H9 (cell line): ENCODE measurements around the gene CNN3. TPM values are rescaled to one million over a fixed set of nuclear protein-coding genes. Genes with fewer than 3 reads are reported as not detected.

ENCODE experiments used
- DNase-seq: peaks from one replicate; pipeline ENCODE4 v3.0.0-alpha.2; 2017
- H2AFZ ChIP-seq: one replicate; pipeline ENCODE4 v1.6.1; 2013; ENCODE audit warnings: mild to moderate bottlenecking, low read length, control low read depth, moderate library complexity
- H2AK5ac ChIP-seq: 2 replicates; pipeline ENCODE4 v1.6.1; 2013; ENCODE audit warnings: low read length, control low read depth, mixed read lengths; ENCODE audit not compliant: insufficient read length
- H2BK120ac ChIP-seq: one replicate; pipeline ENCODE4 v1.6.1; 2013; ENCODE audit warnings: low read depth, mild to moderate bottlenecking, low read length, control low read depth, inconsistent platforms; ENCODE audit not compliant: poor library complexity, severe bottlenecking
- H2BK12ac ChIP-seq: 2 replicates; pipeline ENCODE4 v1.6.1; 2013; ENCODE audit warnings: low read length, control low read depth, mixed read lengths, low read depth; ENCODE audit not compliant: insufficient read length
- H2BK15ac ChIP-seq: 2 replicates; pipeline ENCODE4 v1.6.1; 2013; ENCODE audit warnings: low read depth, low read length, control low read depth
- H2BK20ac ChIP-seq: one replicate; pipeline ENCODE4 v1.6.1; 2013; ENCODE audit warnings: low read depth, mild to moderate bottlenecking, low read length, control low read depth, inconsistent platforms; ENCODE audit not compliant: poor library complexity, severe bottlenecking
- H2BK5ac ChIP-seq: 2 replicates; pipeline ENCODE4 v1.6.1; 2013; ENCODE audit warnings: low read length, control low read depth, mixed read lengths; ENCODE audit not compliant: insufficient read length
- H3K14ac ChIP-seq: 2 replicates; pipeline ENCODE4 v1.6.1; 2013; ENCODE audit warnings: low read length, control low read depth; ENCODE audit not compliant: insufficient read depth
- H3K18ac ChIP-seq: 2 replicates; pipeline ENCODE4 v1.6.1; 2013; ENCODE audit warnings: low read depth, mild to moderate bottlenecking, mixed read lengths, low read length, control low read depth; ENCODE audit not compliant: insufficient read length
- H3K23ac ChIP-seq: 2 replicates; pipeline ENCODE4 v1.6.1; 2013; ENCODE audit warnings: low read length, control low read depth, mixed read lengths, low read depth; ENCODE audit not compliant: insufficient read length
- H3K23me2 ChIP-seq: 2 replicates; pipeline ENCODE4 v1.6.1; 2013; ENCODE audit warnings: low read depth, mild to moderate bottlenecking, mixed read lengths, low read length, control low read depth; ENCODE audit not compliant: insufficient read length, poor library complexity, severe bottlenecking
- H3K27ac ChIP-seq: 2 replicates; pipeline ENCODE4 v1.5.1; 2013; ENCODE audit warnings: low read length, control low read depth, mixed read lengths, low read depth; ENCODE audit not compliant: insufficient read length
- H3K27me3 ChIP-seq: 2 replicates; pipeline ENCODE4 v1.6.1; 2013; ENCODE audit warnings: low read length, control low read depth, inconsistent platforms; ENCODE audit not compliant: insufficient read depth
- H3K4ac ChIP-seq: 2 replicates; pipeline ENCODE4 v1.6.1; 2013; ENCODE audit warnings: low read depth, mild to moderate bottlenecking, control low read depth, inconsistent platforms, low read length, moderate library complexity
- H3K4me1 ChIP-seq: 2 replicates; pipeline ENCODE4 v1.6.1; 2013; ENCODE audit warnings: low read length, control low read depth, inconsistent platforms; ENCODE audit not compliant: insufficient read depth
- H3K4me2 ChIP-seq: 2 replicates; pipeline ENCODE4 v1.6.1; 2013; ENCODE audit warnings: low read length, control low read depth, mixed read lengths; ENCODE audit not compliant: insufficient read length, insufficient read depth
- H3K56ac ChIP-seq: 2 replicates; pipeline ENCODE4 v1.6.1; 2013; ENCODE audit warnings: low read depth, mild to moderate bottlenecking, mixed read lengths, low read length, control low read depth; ENCODE audit not compliant: insufficient read length
- H3K79me1 ChIP-seq: 2 replicates; pipeline ENCODE4 v1.6.1; 2013; ENCODE audit warnings: low read depth, mild to moderate bottlenecking, moderate library complexity, low read length, control low read depth, inconsistent platforms; ENCODE audit not compliant: insufficient read depth, poor library complexity, severe bottlenecking
- H3K79me2 ChIP-seq: 2 replicates; pipeline ENCODE4 v1.6.1; 2013; ENCODE audit warnings: low read length, control low read depth, inconsistent platforms; ENCODE audit not compliant: insufficient read depth
- H3K9ac ChIP-seq: 2 replicates; pipeline ENCODE4 v1.6.1; 2013; ENCODE audit warnings: low read length, control low read depth, mixed read lengths; ENCODE audit not compliant: insufficient read length; ENCODE audit errors: extremely low read depth
- H3K9me3 ChIP-seq: one replicate; pipeline ENCODE4 v1.6.1; 2013; ENCODE audit warnings: low read depth, low read length, inconsistent platforms; ENCODE audit not compliant: control insufficient read depth
- H3T11ph ChIP-seq: one replicate; pipeline ENCODE4 v1.6.1; 2013; ENCODE audit warnings: mild to moderate bottlenecking, low read length, control low read depth, inconsistent platforms
- H4K20me1 ChIP-seq: one replicate; pipeline ENCODE4 v1.6.1; 2013; ENCODE audit not compliant: control insufficient read depth, insufficient read length, insufficient read depth
- H4K5ac ChIP-seq: 2 replicates; pipeline ENCODE4 v1.6.1; 2013; ENCODE audit warnings: low read depth, mild to moderate bottlenecking, mixed read lengths, low read length, control low read depth; ENCODE audit not compliant: insufficient read length
- H4K8ac ChIP-seq: replicated peaks from 2 replicates; pipeline ENCODE4 v1.6.1; 2013; ENCODE audit warnings: low read length, control low read depth, mixed read lengths, low read depth; ENCODE audit not compliant: insufficient read length
- H4K91ac ChIP-seq: 2 replicates; pipeline ENCODE4 v1.6.1; 2013; ENCODE audit warnings: low read depth, mild to moderate bottlenecking, moderate library complexity, mixed read lengths, low read length, control low read depth; ENCODE audit not compliant: insufficient read length
- H3K27ac Mint-ChIP-seq, 3 experiments: 2 replicates in 2 of 3; 3 replicates in 1 of 3; pipeline ENCODE4 v1.8.0; 2020 to 2021; ENCODE audit warnings: mixed read lengths in 3 of 3, mild to moderate bottlenecking in 1 of 3, moderate library complexity in 1 of 3
- H3K27me3 Mint-ChIP-seq: 2 replicates; pipeline ENCODE4 v1.8.0; 2021; ENCODE audit warnings: low read depth, mild to moderate bottlenecking, moderate library complexity, mixed read lengths
- H3K36me3 Mint-ChIP-seq, 3 experiments: 2 replicates in 2 of 3; 3 replicates in 1 of 3; pipeline ENCODE4 v1.8.0; 2020 to 2021; ENCODE audit warnings: low read depth in 3 of 3, mixed read lengths in 3 of 3; ENCODE audit not compliant: insufficient read depth in 1 of 3
- H3K4me1 Mint-ChIP-seq, 2 experiments: 2 replicates each; pipeline ENCODE4 v1.8.0; 2020; ENCODE audit warnings: mixed read lengths in 2 of 2
- H3K4me3 Mint-ChIP-seq, 2 experiments: 2 replicates in 1 of 2; 3 replicates in 1 of 2; pipeline ENCODE4 v1.8.0; 2020 to 2021; ENCODE audit warnings: mild to moderate bottlenecking in 2 of 2, mixed read lengths in 2 of 2, moderate library complexity in 1 of 2
- H3K9me3 Mint-ChIP-seq, 2 experiments: 2 replicates in 1 of 2; 3 replicates in 1 of 2; pipeline ENCODE4 v1.8.0; 2020; ENCODE audit warnings: mild to moderate bottlenecking in 2 of 2, mixed read lengths in 2 of 2, moderate library complexity in 1 of 2
- CTCF ChIP-seq: fragments of 200-600 bp; sonication (generic); conservative IDR thresholded peaks from 3 replicates; pipeline ENCODE4 v1.8.0; 2021; ENCODE audit warnings: antibody characterized with exemption, mild to moderate bottlenecking
- WGBS: extraction: QIAGEN DNeasy Blood & Tissue Kit; methylation state at CpG from one replicate; pipeline ENCODE4 v1.1.7; 2013; ENCODE audit warnings: missing lambda C conversion rate, low lambda C conversion rate, mixed read lengths; ENCODE audit not compliant: insufficient read length; ENCODE audit errors: extremely low coverage; 5-methylcytosine and 5-hydroxymethylcytosine counted together
- total RNA-seq: library from RNA; stranded (reverse); gene quantifications from 2 replicates; pipeline ENCODE4 v1.2.1, GENCODE V29; 2021

The CNN3 gene
- total RNA-seq, 1 experiment from 2014 or later, result 279 TPM

DNA sequence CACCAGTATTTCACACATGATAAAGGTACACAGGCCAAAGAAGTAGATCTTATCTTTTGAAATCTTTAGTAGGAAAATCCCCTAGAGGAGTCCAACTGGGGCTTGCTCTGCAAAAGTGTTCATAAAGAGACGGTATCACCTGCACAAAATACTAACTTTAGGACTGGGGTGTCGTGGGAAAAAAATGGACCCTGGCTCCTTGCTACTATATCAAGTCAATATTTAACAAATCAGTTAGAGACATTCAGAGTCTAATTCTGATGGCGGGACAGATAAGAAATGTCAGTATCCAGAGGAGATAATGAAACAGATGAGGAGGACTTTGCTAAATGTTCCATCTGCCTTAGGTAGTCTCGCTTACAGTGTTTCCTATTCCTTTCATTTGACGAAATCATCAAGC is 25.6 kb upstream of the CNN3 start:
- H2BK15ac ChIP-seq, result no peak overlapping the region
- H3T11ph ChIP-seq, result no peak overlapping the region
- DNase-seq, result no peak
- WGBS, result no CpG with 5 or more reads among the region's 5 CpGs
- Mint-ChIP-seq H3K4me3 (no peak overlapping the region), H3K36me3 (peaks cover 0 to 4% (median 0%) of the 10 kb centered on the region in 3 experiments; a peak in 1 of 7 replicates), H3K27ac (no peak overlapping the region), H3K9me3 (no peaks in the 10 kb centered on the region), H3K27me3 (no peaks in the 10 kb centered on the region), H3K4me1 (peaks cover 14 to 16% of the 10 kb centered on the region in 2 experiments)
- no peak overlapping the region for H3K9ac ChIP-seq
- no peak overlapping the region for H3K23ac ChIP-seq
- H4K8ac ChIP-seq, result no peak overlapping the region
- no peak overlapping the region for H3K27ac ChIP-seq
- no peak overlapping the region for H2BK5ac ChIP-seq
- H2AFZ ChIP-seq, result no peak overlapping the region
- H3K18ac ChIP-seq, result no peak overlapping the region
- no peak overlapping the region for H3K4me2 ChIP-seq
- no peak overlapping the region for H3K56ac ChIP-seq
- H4K5ac ChIP-seq, result no peak overlapping the region
- no peaks in the 10 kb centered on the region for H4K20me1 ChIP-seq
- H3K9me3 ChIP-seq, result no peaks in the 10 kb centered on the region
- H3K27me3 ChIP-seq, result no peaks in the 10 kb centered on the region
- no peaks in the 10 kb centered on the region for H3K79me1 ChIP-seq
- H3K4me1 ChIP-seq, result peaks cover 3% of the 10 kb centered on the region; the same call in 1 of the 2 replicates
- no peak overlapping the region for H2BK20ac ChIP-seq
- TF ChIP-seq CTCF, result no peak
- H2AK5ac ChIP-seq, result no peak overlapping the region
- H3K79me2 ChIP-seq, result no peaks in the 10 kb centered on the region
- no peak overlapping the region for H2BK12ac ChIP-seq
- H3K14ac ChIP-seq, result no peak overlapping the region
- no peak overlapping the region for H2BK120ac ChIP-seq
- H3K23me2 ChIP-seq, result no peaks in the 10 kb centered on the region
- H4K91ac ChIP-seq, result no peak overlapping the region
- no peak overlapping the region for H3K4ac ChIP-seq
